K562 (cell line): Measurements from ENCODE around the gene TNF.
A peak's percentile ranks its signal among the peaks of the same experiment; 100 is the strongest.

Source experiments
- CEBPB ChIP-seq: fragments of 450-650 bp; IDR thresholded peaks from 2 replicates; pipeline ENCODE4 v1.6.1; 2016; ENCODE audit warnings: missing genetic modification characterization, missing compliant biosample characterization
- CREB1 ChIP-seq, 2 experiments: sonication (generic) in 1 of 2; formaldehyde crosslinking in 1 of 2; IDR thresholded peaks; 2 replicates each; pipeline versions ENCODE4 v1.6.1 to v1.8.0; 2012 to 2022; ENCODE audit warnings: inconsistent platforms in 1 of 2, mild to moderate bottlenecking in 1 of 2, missing genetic modification reagents in 1 of 2, moderate library complexity in 1 of 2
- HOXB6 ChIP-seq: fragments of 250-450 bp; sonication (Bioruptor Pico); IDR thresholded peaks from 2 replicates; pipeline ENCODE4 v1.5.1; 2022; ENCODE audit warnings: mild to moderate bottlenecking, borderline replicate concordance
- MCM5 ChIP-seq: fragments of 450-650 bp; IDR thresholded peaks from 2 replicates; pipeline ENCODE4 v1.6.1; 2016; ENCODE audit warnings: low read depth

DNA sequence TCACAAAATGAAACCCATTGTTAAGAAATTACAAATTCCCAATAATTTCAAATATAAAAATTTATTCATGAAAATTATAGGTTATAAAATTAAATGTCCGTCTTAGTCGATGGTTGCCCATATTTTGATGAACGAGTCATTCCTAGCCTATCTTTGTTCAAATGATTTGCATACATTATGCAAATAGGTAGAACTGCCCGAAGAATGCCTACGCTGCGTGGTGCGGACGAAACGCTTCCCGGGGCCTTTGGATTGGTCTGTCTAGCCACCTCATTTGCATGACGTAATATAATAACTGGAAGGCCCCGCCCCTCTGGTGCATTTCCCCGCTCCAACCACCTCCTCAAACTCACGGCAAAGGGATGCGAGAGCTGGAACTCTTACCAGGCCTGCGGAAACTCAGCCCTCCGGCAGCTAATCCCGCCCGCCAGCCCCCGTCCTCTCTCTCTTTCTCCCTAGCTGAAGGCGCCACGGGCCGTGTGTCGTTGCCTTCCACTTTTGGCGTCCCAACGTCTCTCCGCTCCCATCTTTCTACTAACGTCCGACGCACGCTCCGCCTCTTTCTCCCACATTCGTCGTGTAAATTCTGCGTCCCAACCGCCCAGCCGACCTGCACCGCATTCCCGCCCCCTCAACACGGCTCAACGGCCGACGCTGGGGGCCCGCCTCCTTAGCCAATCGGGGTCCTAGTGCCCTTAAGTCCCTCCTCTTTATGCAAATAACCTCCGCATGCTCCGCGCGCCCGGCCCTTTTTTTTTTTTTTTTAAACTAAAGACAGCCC lies 44.6 kb downstream of the TNF start:
- no peak for TF ChIP-seq MCM5
- peak; percentile 96 for TF ChIP-seq CREB1 (IDR thresholded peaks at IDR 0.05)
- TF ChIP-seq CREB1 (CRISPR knock-in tag; IDR thresholded peaks at IDR 0.05), result peak; percentile 96
- peak; percentile 63; the same call in 1 of the 2 replicates for TF ChIP-seq HOXB6 (CRISPR knock-in tag)
- peak; percentile 89 for TF ChIP-seq CEBPB
